HK-2 (cell line): ENCODE measurements around the gene PRSS8.
"Not testable (repeated sequence)": the region's sequence is repeated elsewhere in the genome, so short reads cannot be mapped to it uniquely, and the experiment has no call there.

Experiments
- DNase-seq: peaks from one replicate; pipeline ENCODE4 v3.0.0-alpha.2; 2018; ENCODE audit not compliant: unreplicated experiment

PRSS8 gene

GRCh38 chr16:31135535-31136286, at the start of gene PRSS8:
PRSS8 (minus strand) TSS chr16:31135727; CDS start chr16:31135498, 229 bp downstream.
- DNase-seq, result peak; percentile 67

- DNase-seq, result no peak
Observed at GRCh38 chr16:31184888-31185287, 49.4 kb upstream of the PRSS8 start.

- DNase-seq, result no peak
Observed at GRCh38 chr16:31183432-31184428, 48.2 kb upstream of the PRSS8 start.

- DNase-seq, result no peak
Observed at GRCh38 chr16:31182391-31182790, 46.9 kb upstream of the PRSS8 start.

GRCh38 chr16:31181102-31181830, 45.7 kb upstream of the PRSS8 start:
- DNase-seq, result peak; percentile 63

GRCh38 chr16:31179747-31180459, 44.4 kb upstream of the PRSS8 start, which contains the start of gene FUS:
FUS (plus strand) TSS chr16:31180139; CDS start chr16:31180215, 76 bp downstream.
- peak; percentile 94 for DNase-seq

GRCh38 chr16:31179219-31179746, 43.8 kb upstream of the PRSS8 start:
- no peak for DNase-seq

GRCh38 chr16:31177136-31177535, 41.6 kb upstream of the PRSS8 start:
- DNase-seq, result peak; percentile 92

- not testable (repeated sequence) for DNase-seq
Observed at GRCh38 chr16:31170048-31170447, 34.5 kb upstream of the PRSS8 start.

GRCh38 chr16:31168848-31169247, 33.3 kb upstream of the PRSS8 start:
- no peak for DNase-seq

- no peak for DNase-seq
Observed at GRCh38 chr16:31167315-31167714, 31.8 kb upstream of the PRSS8 start.

GRCh38 chr16:31157136-31157535, 21.6 kb upstream of the PRSS8 start:
- DNase-seq, result no peak

GRCh38 chr16:31150976-31151375, 15.4 kb upstream of the PRSS8 start:
- not testable (repeated sequence) for DNase-seq

GRCh38 chr16:31149894-31150890, 14.7 kb upstream of the PRSS8 start, which contains the start of gene PRSS36:
PRSS36 (minus strand) TSS chr16:31150066; CDS start chr16:31150035, 31 bp downstream.
- DNase-seq, result no peak

- no peak for DNase-seq
Observed at GRCh38 chr16:31149332-31149731, 13.8 kb upstream of the PRSS8 start.

- DNase-seq, result no peak
Observed at GRCh38 chr16:31148896-31149295, 13.4 kb upstream of the PRSS8 start.

- no peak for DNase-seq
Observed at GRCh38 chr16:31148281-31148728, 12.8 kb upstream of the PRSS8 start.

GRCh38 chr16:31147574-31147973, 12.0 kb upstream of the PRSS8 start:
- no peak for DNase-seq

- DNase-seq, result no peak
Observed at GRCh38 chr16:31145398-31145990, 10.0 kb upstream of the PRSS8 start.
